ENCODE measurements around the gene SMIM28. TPM values are rescaled to one million over a fixed set of nuclear protein-coding genes. Genes with fewer than 3 reads are reported as not detected.
"Not testable (repeated sequence)": the region's sequence is repeated elsewhere in the genome, so short reads cannot be mapped to it uniquely, and the experiment has no call there.

Gene SMIM28
- total RNA-seq, 1 donor from 2014 or later = not detected

- intact Hi-C loops (cut with micrococcal nuclease) = no loop called here
- no peak overlapping the region for H3K27ac Mint-ChIP-seq
- H3K36me3 Mint-ChIP-seq (ENCODE audit: low read depth) = no peaks in the 10 kb centered on the region
- no peaks in the 10 kb centered on the region for H3K9me3 Mint-ChIP-seq
- H3K4me3 Mint-ChIP-seq = no peak overlapping the region
- H3K27me3 Mint-ChIP-seq = peaks cover 18% of the 10 kb centered on the region
- no peak for DNase-seq
- H3K4me1 Mint-ChIP-seq = no peaks in the 10 kb centered on the region
These were observed 29.8 kb upstream of the SMIM28 start for GRCh38 chr6:138347864-138348263.

GRCh38 chr6:138349891-138350290 is 27.8 kb upstream of the SMIM28 start:
- H3K9me3 Mint-ChIP-seq = no peaks in the 10 kb centered on the region
- intact Hi-C loops (cut with micrococcal nuclease) = no loop called here
- no peak overlapping the region for H3K4me3 Mint-ChIP-seq
- DNase-seq = no peak
- H3K27me3 Mint-ChIP-seq = peaks cover 13% of the 10 kb centered on the region
- no peak overlapping the region for H3K27ac Mint-ChIP-seq
- no peaks in the 10 kb centered on the region for H3K36me3 Mint-ChIP-seq (ENCODE audit: low read depth)
- no peaks in the 10 kb centered on the region for H3K4me1 Mint-ChIP-seq

- peaks cover 2% of the 10 kb centered on the region for H3K27me3 Mint-ChIP-seq
- no peaks in the 10 kb centered on the region for H3K36me3 Mint-ChIP-seq (ENCODE audit: low read depth)
- H3K9me3 Mint-ChIP-seq = no peaks in the 10 kb centered on the region
- no peaks in the 10 kb centered on the region for H3K4me1 Mint-ChIP-seq
- intact Hi-C loops (cut with micrococcal nuclease) = no loop called here
- DNase-seq = no peak
- H3K27ac Mint-ChIP-seq = no peak overlapping the region
- H3K4me3 Mint-ChIP-seq = no peak overlapping the region
These were observed 19.8 kb upstream of the SMIM28 start for GRCh38 chr6:138357928-138358327.

GRCh38 chr6:138368684-138369083 is 9.0 kb upstream of the SMIM28 start:
- H3K36me3 Mint-ChIP-seq (ENCODE audit: low read depth); intact Hi-C loops (cut with micrococcal nuclease); H3K27ac Mint-ChIP-seq; H3K4me3 Mint-ChIP-seq; H3K4me1 Mint-ChIP-seq; DNase-seq: not testable (repeated sequence)
- Mint-ChIP-seq H3K9me3 (peaks cover 15% of the 10 kb centered on the region), H3K27me3 (peaks cover 20% of the 10 kb centered on the region)

GRCh38 chr6:138370631-138371451 is 6.9 kb upstream of the SMIM28 start:
- H3K4me1 Mint-ChIP-seq = peaks cover 2% of the 10 kb centered on the region
- DNase-seq = no peak
- intact Hi-C loops (cut with micrococcal nuclease) = no loop called here
- peaks cover 14% of the 10 kb centered on the region for H3K27me3 Mint-ChIP-seq
- no peak overlapping the region for H3K27ac Mint-ChIP-seq
- no peaks in the 10 kb centered on the region for H3K36me3 Mint-ChIP-seq (ENCODE audit: low read depth)
- peaks cover 11% of the 10 kb centered on the region for H3K9me3 Mint-ChIP-seq
- no peak overlapping the region for H3K4me3 Mint-ChIP-seq

GRCh38 chr6:138371452-138371711 is 6.3 kb upstream of the SMIM28 start:
- DNase-seq = no peak
- H3K4me3 Mint-ChIP-seq = no peak overlapping the region
- H3K36me3 Mint-ChIP-seq (ENCODE audit: low read depth) = no peaks in the 10 kb centered on the region
- no peak overlapping the region for H3K27ac Mint-ChIP-seq
- intact Hi-C loops (cut with micrococcal nuclease) = no loop called here
- H3K4me1 Mint-ChIP-seq = peaks cover 2% of the 10 kb centered on the region
- peaks cover 11% of the 10 kb centered on the region for H3K9me3 Mint-ChIP-seq
- H3K27me3 Mint-ChIP-seq = peaks cover 14% of the 10 kb centered on the region

- Mint-ChIP-seq H3K4me1 (peaks cover 2% of the 10 kb centered on the region), H3K9me3 (peaks cover 9% of the 10 kb centered on the region), H3K4me3 (no peak overlapping the region), H3K36me3 (ENCODE audit: low read depth) (no peaks in the 10 kb centered on the region), H3K27ac (no peak overlapping the region), H3K27me3 (peaks cover 14% of the 10 kb centered on the region)
- no peak for DNase-seq
- intact Hi-C loops (cut with micrococcal nuclease) = no loop called here
These were observed 6.0 kb upstream of the SMIM28 start for GRCh38 chr6:138371720-138372119.

- H3K4me3 Mint-ChIP-seq = no peak overlapping the region
- intact Hi-C loops (cut with micrococcal nuclease) = no loop called here
These were observed 4.8 kb upstream of the SMIM28 start for GRCh38 chr6:138372711-138373463.

GRCh38 chr6:138374230-138374629 is 3.5 kb upstream of the SMIM28 start:
- Mint-ChIP-seq H3K27ac (no peak overlapping the region), H3K36me3 (ENCODE audit: low read depth) (no peaks in the 10 kb centered on the region), H3K9me3 (no peaks in the 10 kb centered on the region), H3K4me3 (no peak overlapping the region), H3K27me3 (peaks cover 15% of the 10 kb centered on the region), H3K4me1 (peaks cover 2% of the 10 kb centered on the region)
- intact Hi-C loops (cut with micrococcal nuclease) = no loop called here
- no peak for DNase-seq

More at GRCh38 chr6:138372711-138373463, 4.8 kb upstream of the SMIM28 start:
- H3K36me3 Mint-ChIP-seq (ENCODE audit: low read depth) = no peaks in the 10 kb centered on the region
- H3K4me1 Mint-ChIP-seq = peaks cover 2% of the 10 kb centered on the region
- H3K27me3 Mint-ChIP-seq = peaks cover 11% of the 10 kb centered on the region
- no peaks in the 10 kb centered on the region for H3K9me3 Mint-ChIP-seq
- H3K27ac Mint-ChIP-seq = no peak overlapping the region
- DNase-seq = no peak

- peaks cover 13% of the 10 kb centered on the region for H3K27me3 Mint-ChIP-seq
- DNase-seq = no peak
- intact Hi-C loops (cut with micrococcal nuclease) = no loop called here
These were observed 2.9 kb upstream of the SMIM28 start for GRCh38 chr6:138374815-138375214.

GRCh38 chr6:138377042-138377441 is 663 bp upstream of the SMIM28 start:
- Mint-ChIP-seq H3K4me3 (no peak overlapping the region), H3K27ac (no peak overlapping the region), H3K9me3 (no peaks in the 10 kb centered on the region), H3K27me3 (peaks cover 7% of the 10 kb centered on the region), H3K4me1 (peaks cover 2% of the 10 kb centered on the region), H3K36me3 (ENCODE audit: low read depth) (no peaks in the 10 kb centered on the region)
- intact Hi-C loops (cut with micrococcal nuclease) = no loop called here
- DNase-seq = no peak

More at GRCh38 chr6:138374815-138375214, 2.9 kb upstream of the SMIM28 start:
- Mint-ChIP-seq H3K4me3 (no peak overlapping the region), H3K4me1 (peaks cover 2% of the 10 kb centered on the region), H3K9me3 (no peaks in the 10 kb centered on the region), H3K27ac (no peak overlapping the region), H3K36me3 (ENCODE audit: low read depth) (no peaks in the 10 kb centered on the region)

- intact Hi-C loops (cut with micrococcal nuclease) = no loop called here
- H3K4me1 Mint-ChIP-seq = no peaks in the 10 kb centered on the region
- H3K27me3 Mint-ChIP-seq = peaks cover 7% of the 10 kb centered on the region
- H3K36me3 Mint-ChIP-seq (ENCODE audit: low read depth) = no peaks in the 10 kb centered on the region
- H3K4me3 Mint-ChIP-seq = no peak overlapping the region
- no peak for DNase-seq
- no peak overlapping the region for H3K27ac Mint-ChIP-seq
- H3K9me3 Mint-ChIP-seq = no peaks in the 10 kb centered on the region
These were observed 758 bp downstream of the SMIM28 start for GRCh38 chr6:138378463-138378862.

- no peak for DNase-seq
- no peak overlapping the region for H3K4me3 Mint-ChIP-seq
- H3K27ac Mint-ChIP-seq = no peak overlapping the region
- intact Hi-C loops (cut with micrococcal nuclease) = no loop called here
- H3K27me3 Mint-ChIP-seq = peaks cover 5% of the 10 kb centered on the region
- no peaks in the 10 kb centered on the region for H3K9me3 Mint-ChIP-seq
- no peaks in the 10 kb centered on the region for H3K4me1 Mint-ChIP-seq
- H3K36me3 Mint-ChIP-seq (ENCODE audit: low read depth) = no peaks in the 10 kb centered on the region
These were observed 5.0 kb downstream of the SMIM28 start for GRCh38 chr6:138382498-138383265.

- Mint-ChIP-seq H3K27me3 (peaks cover 3% of the 10 kb centered on the region), H3K27ac (no peak overlapping the region), H3K4me3 (no peak overlapping the region), H3K4me1 (no peaks in the 10 kb centered on the region), H3K36me3 (ENCODE audit: low read depth) (no peaks in the 10 kb centered on the region), H3K9me3 (no peaks in the 10 kb centered on the region)
- intact Hi-C loops (cut with micrococcal nuclease) = no loop called here
- no peak for DNase-seq
These were observed 6.1 kb downstream of the SMIM28 start for GRCh38 chr6:138383776-138384175.
